GM04503 (cell line): ENCODE measurements around the gene EDIL3.

ENCODE experiments used
- DNase-seq: peaks from one replicate; pipeline ENCODE4 v3.0.0-alpha.2; 2012; ENCODE audit warnings: low read depth

EDIL3 gene

DNA sequence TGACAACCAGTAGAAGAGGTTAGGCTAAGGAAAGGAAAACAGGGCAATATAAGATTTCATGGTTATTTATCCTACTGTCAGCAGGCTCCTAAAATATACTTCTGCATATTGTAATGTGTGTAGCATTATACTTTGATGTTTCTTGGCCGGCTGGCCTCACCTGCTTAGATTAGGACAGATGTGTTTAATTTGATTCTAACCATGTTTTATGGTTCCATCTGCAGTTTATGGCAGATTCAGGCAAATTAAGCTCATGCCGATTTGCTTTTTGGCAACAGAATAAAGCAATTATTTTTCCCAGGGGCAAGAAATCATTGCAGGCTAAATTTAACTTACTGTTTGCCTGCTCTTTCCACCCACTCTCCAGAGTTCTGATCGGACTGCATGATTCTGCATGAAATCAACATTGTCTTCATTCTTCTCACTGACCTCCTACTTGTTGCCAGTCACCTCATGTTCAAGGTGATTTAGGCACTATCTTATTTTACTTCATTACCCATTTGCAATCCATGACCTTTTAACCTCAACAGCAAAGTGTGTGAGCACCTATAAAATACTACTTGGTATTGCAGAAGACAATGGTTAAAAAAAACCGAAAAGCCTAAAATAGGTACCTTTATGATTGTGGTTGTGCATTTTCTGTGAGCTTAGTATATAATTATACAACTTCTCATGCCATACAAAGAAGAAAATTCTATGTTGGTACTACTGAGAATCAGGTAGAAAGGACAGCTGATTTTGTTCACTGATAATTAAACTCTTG lies 125.2 kb downstream of the EDIL3 start:
- DNase-seq = no peak

DNA sequence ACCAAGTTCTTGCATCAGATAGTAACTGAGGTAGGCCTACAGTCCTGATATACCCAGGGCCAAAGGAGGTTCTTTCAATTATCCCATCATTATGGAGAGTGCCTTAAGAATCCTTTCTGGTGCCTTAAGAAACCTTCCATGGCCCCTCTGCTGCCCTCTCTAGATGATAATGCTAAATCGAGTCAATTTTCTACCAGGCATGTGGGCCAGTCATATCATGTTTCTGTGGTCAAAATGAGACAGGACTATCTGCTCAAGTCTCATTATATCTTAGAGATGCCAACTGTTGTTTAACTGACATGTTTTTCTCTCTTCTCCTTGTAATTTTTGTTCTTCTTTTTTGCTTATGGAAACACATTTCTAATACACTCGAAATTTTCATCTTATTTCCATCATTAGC lies 127.6 kb downstream of the EDIL3 start:
- DNase-seq = no peak

DNA sequence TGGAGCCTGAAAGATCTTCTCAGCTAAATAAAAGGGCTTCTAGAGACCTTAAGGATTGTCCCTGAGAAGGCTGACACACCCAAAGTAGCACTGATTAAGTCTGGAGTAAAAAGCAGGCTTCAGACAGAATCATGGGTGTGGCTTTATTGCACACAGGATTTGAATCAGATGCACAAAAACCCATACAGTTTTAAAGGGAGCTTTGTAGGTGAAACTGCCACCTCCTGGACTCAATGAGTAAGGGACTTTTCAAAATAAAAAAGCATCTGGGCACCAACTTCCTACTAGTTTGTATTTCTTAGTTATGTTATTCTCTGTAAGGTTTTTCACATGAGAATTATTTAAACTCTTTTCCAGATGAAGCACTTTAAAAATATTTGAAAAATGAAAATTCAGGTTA lies 129.4 kb downstream of the EDIL3 start:
- no peak for DNase-seq

DNA sequence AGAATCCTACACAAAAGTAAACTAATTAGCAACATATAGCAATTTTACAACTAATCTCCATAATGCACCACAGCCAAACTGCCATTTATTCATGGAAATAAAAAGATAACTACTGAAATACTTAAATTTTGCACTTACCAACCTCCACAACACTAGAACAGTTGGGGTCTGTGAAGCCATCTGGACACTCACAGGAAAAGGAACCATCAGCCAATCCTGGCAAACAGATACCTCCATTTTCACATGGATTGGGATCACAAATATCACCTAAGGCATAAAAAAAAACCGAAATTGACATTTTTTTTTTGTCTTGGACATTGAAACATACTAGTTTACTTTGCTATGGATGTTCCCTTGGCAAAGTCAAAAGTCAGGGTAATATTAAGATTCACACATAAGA lies 130.7 kb downstream of the EDIL3 start:
- no peak for DNase-seq

DNA sequence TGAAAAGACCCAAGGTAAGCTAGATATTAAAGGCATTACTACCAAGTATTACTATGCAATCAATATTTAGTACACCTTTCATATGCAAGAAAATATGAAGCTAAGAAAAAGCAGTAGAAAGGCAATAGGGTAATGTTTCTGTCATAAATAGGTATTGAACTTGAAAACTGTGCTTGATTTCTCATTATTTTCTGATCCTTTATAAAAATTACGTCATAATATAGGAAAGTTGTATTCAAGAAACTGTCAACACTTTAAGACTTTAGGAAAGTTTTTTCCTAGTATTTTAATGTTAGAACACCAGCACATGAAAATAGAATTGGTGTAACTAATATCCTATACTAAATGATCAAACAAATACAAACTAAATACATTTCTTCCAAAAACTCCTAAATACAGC lies 133.2 kb downstream of the EDIL3 start:
- no peak for DNase-seq

DNA sequence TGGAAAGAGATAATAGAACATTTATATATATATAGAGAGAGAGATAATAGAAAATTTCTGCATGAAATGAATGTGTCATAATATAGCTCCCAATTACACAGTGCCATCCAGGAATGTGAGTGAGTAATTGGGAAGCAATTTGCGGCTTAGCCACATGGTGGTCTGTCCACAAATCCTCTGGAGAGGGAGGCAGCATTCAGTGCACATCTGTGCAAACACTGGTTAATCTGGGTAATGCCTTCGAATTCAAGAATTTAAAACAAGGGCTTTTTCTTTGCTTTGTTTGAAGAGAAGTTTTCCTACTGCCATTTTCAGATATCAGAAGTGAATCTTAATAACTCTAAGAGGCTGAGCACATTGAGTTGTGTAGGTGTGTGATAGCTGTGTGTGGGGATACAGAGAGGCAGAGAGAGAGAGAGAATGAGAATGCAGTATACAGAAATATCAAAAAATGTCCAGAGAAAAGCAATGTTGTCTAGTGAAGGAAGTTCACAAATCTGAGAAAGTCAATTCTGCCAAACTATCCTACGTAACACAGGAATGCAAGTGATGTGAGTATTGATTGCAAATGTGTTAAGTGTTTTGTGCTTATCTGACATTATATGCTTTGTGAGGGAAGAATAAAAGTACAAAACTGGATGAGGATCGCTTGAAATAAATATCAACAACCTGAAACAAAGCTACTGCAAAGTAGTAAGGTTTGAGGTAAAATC lies 134.6 kb downstream of the EDIL3 start:
- DNase-seq = peak; percentile 29

DNA sequence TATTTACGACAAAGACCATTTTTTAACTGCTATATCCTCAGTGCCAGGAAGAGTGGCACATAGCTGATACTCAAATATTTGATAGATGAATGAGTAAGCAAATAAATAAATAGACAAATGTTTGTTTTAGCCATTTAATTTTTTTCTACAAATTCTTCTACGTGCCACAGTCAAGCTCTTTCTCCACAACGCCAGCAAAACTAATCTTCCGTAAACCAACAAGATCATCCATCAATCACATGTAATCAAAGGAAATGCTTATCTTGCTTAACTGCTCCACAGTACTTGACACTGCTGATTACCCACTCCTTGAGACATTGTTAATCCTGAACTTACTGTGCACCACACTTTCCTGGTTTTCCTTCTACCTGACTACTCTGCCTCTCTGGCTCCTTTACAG lies 136.7 kb downstream of the EDIL3 start:
- no peak for DNase-seq

DNA sequence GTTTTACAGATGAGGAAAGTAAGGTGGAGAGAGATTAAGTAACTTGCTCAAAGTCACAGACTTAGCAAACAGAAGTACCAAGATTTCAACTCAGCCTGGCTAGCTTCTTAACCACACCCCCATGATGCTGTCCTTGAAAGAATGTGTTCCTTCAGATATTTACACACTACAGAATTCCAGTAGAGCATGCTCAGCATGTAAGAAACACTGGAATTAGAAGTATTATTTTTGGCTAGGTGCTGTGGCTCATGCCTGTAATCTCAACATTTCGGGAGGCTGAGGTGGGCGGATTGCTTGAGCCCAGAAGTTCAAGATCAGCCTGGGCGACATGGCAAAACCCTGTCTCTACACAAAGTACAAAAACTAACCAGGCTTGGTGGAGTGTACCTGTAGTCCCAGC lies 142.4 kb downstream of the EDIL3 start:
- DNase-seq = peak; percentile 17

DNA sequence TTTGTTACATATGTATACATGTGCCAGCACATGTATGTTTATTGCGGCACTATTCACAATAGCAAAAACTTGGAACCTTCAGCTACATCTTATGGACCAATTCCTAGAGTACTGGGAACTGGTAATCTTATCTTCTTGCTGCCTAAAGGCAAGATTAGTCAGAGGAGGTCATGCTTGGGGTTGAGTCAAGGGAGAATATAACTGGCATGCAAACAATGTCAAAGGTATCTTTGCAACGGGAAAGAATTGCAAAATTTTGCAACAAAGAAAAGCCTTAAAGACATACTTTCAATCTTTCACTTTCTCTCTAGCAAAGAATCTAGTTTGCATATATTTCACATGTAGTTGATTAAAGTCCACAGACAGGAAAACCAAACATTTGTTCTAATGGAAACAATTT lies 145.2 kb downstream of the EDIL3 start:
- no peak for DNase-seq

DNA sequence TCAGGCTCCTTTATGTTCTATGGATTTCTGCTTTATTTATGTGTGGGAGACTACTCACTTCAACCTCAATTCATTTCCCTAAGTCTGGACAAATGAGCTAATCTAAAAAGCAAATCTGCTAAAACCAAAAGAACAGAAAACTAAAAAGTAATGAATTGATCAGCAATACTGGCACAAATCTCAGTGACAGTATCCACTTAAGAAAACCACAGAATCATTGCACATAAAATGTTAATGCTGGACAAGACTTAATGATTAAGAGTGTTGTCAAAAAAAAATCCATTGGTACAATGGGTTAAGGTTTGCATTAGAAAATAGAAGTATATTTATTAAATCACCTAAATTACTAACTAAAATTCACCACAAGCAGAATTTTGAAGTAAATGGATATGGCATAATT lies 147.6 kb downstream of the EDIL3 start:
- no peak for DNase-seq

DNA sequence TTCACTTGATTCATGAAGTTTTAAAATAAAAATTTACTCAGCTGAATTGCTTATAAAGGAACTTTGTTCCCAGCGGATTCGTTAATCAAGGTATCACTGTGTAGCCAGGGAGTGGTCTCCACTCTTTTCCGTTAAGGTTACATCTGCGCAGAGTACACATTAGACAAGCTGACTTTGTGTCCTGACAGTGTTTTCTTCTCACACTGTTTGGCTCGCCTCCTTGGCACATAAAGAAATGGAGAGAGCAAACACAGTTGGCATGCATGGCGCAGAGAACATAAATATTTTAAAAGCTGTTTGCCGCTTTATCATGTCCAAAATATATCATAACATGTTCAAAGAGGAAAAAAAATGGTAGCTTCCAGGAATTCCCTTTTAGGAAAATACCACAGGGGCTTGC lies 153.2 kb downstream of the EDIL3 start:
- no peak for DNase-seq

DNA sequence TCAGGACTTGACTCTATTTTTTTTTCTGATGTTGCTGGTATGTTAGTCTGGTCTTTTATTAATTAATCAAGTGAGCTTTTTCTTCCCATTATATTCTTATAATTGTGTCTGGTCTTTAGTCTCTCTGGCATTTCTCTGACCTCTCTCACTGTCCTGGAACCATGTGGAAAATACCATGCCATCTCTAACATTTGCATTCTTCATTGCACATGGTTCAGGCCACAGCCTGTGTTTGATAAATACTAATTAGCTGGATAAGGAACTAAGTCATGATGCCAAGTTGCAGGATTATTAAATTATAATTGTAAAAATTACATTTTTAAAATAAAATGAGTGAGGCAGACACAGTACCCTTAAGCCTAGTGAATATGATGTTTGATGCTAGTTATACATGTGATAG lies 155.6 kb downstream of the EDIL3 start:
- no peak for DNase-seq

DNA sequence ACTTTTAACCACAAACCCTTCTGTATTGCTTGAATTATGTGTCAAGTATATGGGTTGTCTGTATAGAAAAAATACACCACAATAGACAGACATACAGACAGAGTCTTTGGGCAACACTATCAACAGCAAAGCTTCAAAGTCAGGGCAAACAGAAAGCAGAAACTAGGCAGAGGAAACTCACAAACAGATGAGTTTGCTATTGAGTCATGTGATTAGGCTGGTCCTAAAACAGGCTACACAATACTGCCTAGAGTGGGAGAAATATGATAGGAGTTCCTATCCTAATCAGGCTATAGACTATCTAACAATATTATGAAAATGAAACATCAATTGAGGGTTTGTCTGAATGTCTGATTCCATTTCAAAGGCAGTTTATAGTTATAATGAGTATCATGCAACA lies 156.4 kb downstream of the EDIL3 start:
- DNase-seq = no peak

DNA sequence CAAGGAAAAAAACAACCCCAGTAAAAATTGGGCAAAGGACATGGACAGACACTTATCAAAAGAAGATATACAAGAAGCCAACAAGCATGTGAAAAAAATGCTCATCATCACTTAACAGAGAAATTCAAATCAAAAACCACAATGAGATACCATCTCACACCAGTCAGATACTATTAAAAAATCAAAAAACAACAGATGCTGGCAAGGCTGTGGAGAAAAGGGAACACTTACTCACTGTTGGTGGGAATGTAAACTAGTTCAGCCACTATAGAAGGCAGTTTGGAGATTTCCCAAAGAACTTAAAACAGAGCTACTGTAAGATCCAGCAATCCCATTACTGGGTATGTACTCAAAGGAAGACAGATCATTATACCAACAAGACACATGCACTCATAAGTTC lies 157.4 kb downstream of the EDIL3 start:
- DNase-seq = no peak

DNA sequence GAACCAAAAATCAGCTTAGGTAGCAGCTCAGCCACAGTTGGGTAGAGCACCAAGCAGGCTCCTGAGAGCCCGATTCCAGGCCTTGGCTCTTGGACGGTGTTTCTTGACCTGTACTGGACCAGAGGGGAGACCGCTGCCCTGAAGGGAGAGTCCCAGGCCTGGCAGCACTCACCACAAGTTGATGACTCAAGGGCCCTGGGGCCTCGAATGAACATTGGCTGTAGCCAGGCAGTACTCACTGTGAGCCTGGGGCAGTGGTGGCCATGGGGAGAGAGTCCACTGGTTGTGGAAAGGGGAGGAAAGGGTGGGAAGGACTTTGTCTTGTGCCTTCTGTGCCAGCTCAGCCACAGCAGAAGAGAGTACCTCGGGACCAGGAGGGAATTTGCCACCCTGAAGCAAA lies 166.1 kb downstream of the EDIL3 start:
- DNase-seq = no peak

DNA sequence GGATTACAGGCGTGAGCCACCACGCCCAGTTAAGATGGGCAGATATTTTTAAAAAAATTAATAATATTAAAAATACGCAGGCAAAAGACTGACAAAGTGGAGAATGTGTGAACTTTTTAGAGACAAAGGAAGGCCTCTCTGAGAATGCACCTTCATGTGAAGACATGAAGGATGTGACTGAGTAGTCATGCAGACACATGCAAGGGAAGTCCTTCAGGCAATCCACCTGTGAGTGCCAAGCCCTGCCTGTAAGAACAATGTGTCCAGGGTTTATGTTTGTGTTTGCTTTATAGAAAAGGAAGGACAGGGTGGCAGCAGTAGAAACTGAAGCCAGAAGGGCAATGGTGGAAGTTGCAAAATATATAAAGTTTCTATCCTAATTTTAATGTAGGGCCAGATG lies 169.2 kb downstream of the EDIL3 start:
- no peak for DNase-seq

DNA sequence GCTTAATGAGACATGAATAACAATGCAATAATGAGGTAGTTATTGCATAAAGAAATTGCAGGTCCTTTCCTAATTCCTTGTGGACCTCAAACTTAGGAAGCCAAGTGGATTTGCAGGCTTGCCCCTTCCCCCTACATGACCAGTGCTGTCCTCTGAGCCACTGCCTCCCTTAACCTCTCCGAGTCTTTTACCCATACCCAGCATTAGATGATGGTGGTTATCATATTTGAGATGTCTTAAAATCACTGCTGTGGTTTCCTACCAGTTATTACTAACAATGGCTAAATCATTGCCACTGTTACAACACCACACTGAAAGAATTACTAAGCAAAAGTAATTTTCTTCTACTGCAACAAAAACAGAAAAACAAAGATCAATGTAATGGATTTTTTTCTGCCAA lies 170.8 kb downstream of the EDIL3 start:
- no peak for DNase-seq

DNA sequence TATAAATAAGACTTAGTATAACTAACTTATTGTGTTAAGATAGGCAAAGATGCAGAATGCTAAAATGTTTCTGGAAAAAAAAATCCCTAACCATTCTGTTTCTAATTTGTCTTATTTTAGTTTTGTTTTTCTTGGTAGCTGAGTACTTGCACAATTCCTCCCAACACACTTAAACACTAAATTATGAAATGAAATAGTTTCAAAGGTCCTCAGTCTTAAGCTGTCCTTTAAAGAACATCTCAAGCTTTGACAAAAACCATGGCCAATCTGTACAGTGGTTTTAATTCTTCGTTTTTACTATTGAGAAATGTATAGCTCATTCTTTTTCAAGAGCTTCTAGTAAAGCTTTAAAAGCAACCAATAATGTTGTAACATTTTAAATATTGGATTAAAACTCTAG lies 171.5 kb downstream of the EDIL3 start:
- no peak for DNase-seq

DNA sequence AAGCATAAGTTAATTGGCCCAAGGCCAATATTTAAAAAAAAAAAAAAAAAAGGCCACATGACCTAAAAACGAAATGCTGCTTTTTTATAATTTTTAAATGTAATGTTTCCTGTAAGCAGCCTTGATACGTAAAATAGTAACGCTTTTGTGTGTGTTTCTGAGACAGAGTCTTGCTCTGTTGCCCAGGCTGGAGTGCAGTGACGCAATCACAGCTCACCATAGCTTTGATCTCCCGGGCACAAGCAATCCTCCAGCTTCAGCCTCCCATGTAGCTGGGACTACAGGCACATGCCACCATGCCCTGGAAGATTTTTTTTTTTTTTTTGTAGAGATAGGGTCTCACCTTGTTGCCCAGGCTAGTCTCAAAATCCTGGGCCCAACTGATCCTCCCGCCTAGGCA lies 179.9 kb downstream of the EDIL3 start:
- no peak for DNase-seq

DNA sequence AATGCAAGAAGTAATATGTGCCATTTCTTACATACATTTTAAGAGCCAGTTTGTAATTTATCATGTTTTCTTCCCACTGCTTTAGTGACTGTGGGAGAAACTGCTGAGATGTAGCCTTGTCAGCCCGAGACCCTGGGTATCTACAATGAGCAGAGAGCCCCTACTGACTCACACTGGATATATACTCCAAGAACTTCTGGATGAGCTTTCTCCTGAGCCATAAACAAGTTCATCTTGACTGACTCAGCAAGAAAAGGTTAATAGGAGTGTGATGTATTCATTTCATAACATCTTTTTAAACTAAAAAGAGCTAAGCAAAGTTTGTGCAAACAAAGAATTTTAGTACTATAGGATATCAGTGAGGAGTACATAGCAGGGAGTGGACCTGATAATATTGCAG lies 182.5 kb downstream of the EDIL3 start:
- DNase-seq = no peak

DNA sequence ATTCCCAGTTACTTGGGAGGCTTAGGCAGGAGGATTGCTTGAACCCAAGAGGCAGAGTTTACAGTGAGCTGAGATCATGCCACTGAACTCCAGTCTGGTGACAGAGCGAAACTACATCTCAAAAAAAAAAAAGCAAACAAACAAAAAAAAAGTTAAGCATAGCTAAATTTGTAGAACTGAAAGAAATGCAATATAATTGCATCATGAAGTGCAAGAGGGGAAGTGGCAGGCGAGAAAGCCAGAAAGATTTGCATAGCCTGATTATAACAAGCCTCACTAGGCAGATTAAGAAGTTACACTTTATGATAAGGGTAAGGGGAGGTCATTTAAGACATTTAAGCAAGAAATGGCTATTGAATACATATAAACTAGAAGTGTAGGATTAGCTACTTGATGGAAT lies 187.1 kb downstream of the EDIL3 start:
- no peak for DNase-seq

DNA sequence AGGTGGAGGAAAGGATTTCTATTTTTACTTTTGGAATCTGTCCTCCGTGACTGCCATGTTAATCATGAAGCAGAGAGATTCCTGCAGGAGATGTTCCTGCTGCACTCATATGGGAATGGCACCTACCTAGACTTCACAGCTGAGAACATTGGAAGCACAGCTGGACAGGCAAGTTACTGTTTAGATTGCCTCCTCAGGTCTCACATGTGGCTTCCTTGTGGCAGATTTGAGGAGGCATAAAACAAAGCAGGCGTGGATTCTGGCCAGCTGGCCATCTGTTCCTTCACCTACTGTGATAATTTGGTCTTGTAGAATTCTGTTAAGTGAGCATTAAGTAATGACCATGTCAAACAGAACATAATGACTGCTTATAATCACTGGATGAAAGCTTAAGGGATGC lies 193.4 kb downstream of the EDIL3 start:
- no peak for DNase-seq

DNA sequence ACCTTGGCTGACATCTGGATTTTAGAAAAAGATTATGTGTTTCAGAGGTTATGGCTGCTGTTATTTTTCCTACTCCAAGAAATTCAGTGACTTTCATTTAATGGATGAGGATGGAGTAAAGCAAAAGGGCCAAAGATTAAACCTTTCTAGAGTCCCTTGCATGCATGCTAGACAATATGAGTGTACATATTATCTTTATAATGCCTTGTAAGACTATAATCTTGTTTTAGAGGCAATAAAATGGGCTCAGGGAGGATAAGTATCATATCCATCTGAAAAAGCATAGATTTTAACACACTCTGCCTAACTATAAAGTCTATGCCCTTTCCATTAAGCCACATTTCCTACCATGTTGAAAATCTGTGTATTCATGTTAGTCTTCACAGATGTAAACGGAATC lies 199.8 kb downstream of the EDIL3 start:
- no peak for DNase-seq

DNA sequence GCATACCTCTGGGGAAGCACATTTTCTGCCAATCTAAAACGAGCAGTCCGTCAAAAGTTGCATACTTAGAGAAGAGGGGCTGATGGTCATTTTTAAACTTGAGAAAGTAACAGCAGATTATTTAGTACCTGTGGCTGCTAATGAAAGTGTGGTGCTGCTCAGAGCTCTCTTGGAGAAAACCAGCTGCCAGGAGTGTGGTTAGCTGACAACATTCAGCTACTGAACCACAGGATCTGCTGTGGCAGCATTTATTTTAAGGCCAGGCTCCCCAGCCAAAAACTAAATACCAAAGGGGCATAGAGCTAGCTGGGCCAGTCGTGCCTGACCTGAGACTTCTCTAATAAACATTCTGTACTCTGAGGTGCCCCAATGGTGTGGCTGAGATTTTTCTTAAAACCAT lies 203.6 kb downstream of the EDIL3 start:
- no peak for DNase-seq
